ENCODE data around the gene PSG11.
"Not testable (repeated sequence)": the region's sequence is repeated elsewhere in the genome, so short reads cannot be mapped to it uniquely, and the experiment has no call there.

The PSG11 gene

GRCh38 chr19:43021629-43022028, 4.6 kb downstream of the PSG11 start:
- not testable (repeated sequence) for H3K4me1 Mint-ChIP-seq; H3K27ac Mint-ChIP-seq; DNase-seq; H3K27me3 Mint-ChIP-seq (ENCODE audit: low read depth, poor library complexity); H3K36me3 Mint-ChIP-seq (ENCODE audit: low read depth); H3K4me3 Mint-ChIP-seq
- H3K9me3 Mint-ChIP-seq = peaks cover 84% of the 10 kb centered on the region

GRCh38 chr19:43019588-43019987, 6.7 kb downstream of the PSG11 start:
- H3K9me3 Mint-ChIP-seq = peaks cover 86% of the 10 kb centered on the region
- not testable (repeated sequence) for DNase-seq, H3K4me3 Mint-ChIP-seq

GRCh38 chr19:43005841-43006240, 20.4 kb downstream of the PSG11 start:
- H3K4me3 Mint-ChIP-seq; H3K27ac Mint-ChIP-seq; DNase-seq; H3K27me3 Mint-ChIP-seq (ENCODE audit: low read depth, poor library complexity); H3K4me1 Mint-ChIP-seq; H3K36me3 Mint-ChIP-seq (ENCODE audit: low read depth): not testable (repeated sequence)
- H3K9me3 Mint-ChIP-seq = peaks cover 76% of the 10 kb centered on the region

More at GRCh38 chr19:43019588-43019987, 6.7 kb downstream of the PSG11 start:
- H3K27me3 Mint-ChIP-seq (ENCODE audit: low read depth, poor library complexity); H3K36me3 Mint-ChIP-seq (ENCODE audit: low read depth); H3K4me1 Mint-ChIP-seq; H3K27ac Mint-ChIP-seq: not testable (repeated sequence)

- not testable (repeated sequence) for H3K4me3 Mint-ChIP-seq; H3K27ac Mint-ChIP-seq; DNase-seq; H3K36me3 Mint-ChIP-seq (ENCODE audit: low read depth); H3K4me1 Mint-ChIP-seq; H3K27me3 Mint-ChIP-seq (ENCODE audit: low read depth, poor library complexity)
- peaks cover 75% of the 10 kb centered on the region for H3K9me3 Mint-ChIP-seq
Measured at GRCh38 chr19:43004846-43005245, 21.4 kb downstream of the PSG11 start.

- H3K27me3 Mint-ChIP-seq (ENCODE audit: low read depth, poor library complexity); H3K27ac Mint-ChIP-seq; H3K4me3 Mint-ChIP-seq; H3K36me3 Mint-ChIP-seq (ENCODE audit: low read depth); DNase-seq; H3K4me1 Mint-ChIP-seq: not testable (repeated sequence)
- H3K9me3 Mint-ChIP-seq = peaks cover 69% of the 10 kb centered on the region
Measured at GRCh38 chr19:43003634-43004033, 22.6 kb downstream of the PSG11 start.

- H3K27me3 Mint-ChIP-seq (ENCODE audit: low read depth, poor library complexity); H3K36me3 Mint-ChIP-seq (ENCODE audit: low read depth); DNase-seq; H3K4me1 Mint-ChIP-seq; H3K4me3 Mint-ChIP-seq; H3K27ac Mint-ChIP-seq: not testable (repeated sequence)
- H3K9me3 Mint-ChIP-seq = peaks cover 76% of the 10 kb centered on the region
Measured at GRCh38 chr19:43002948-43003347, 23.3 kb downstream of the PSG11 start.

- not testable (repeated sequence) for DNase-seq; H3K27ac Mint-ChIP-seq; H3K27me3 Mint-ChIP-seq (ENCODE audit: low read depth, poor library complexity); H3K4me1 Mint-ChIP-seq; H3K36me3 Mint-ChIP-seq (ENCODE audit: low read depth); H3K4me3 Mint-ChIP-seq
- peaks cover 84% of the 10 kb centered on the region for H3K9me3 Mint-ChIP-seq
Measured at GRCh38 chr19:42996161-42996560, 30.1 kb downstream of the PSG11 start.

GRCh38 chr19:42992029-42992604, 34.2 kb downstream of the PSG11 start:
- not testable (repeated sequence) for H3K36me3 Mint-ChIP-seq (ENCODE audit: low read depth)
- peaks cover 88% of the 10 kb centered on the region for H3K9me3 Mint-ChIP-seq

GRCh38 chr19:42989851-42990250, 36.4 kb downstream of the PSG11 start:
- no peak for TF ChIP-seq CTCF (IDR thresholded peaks at IDR 0.05)
- Mint-ChIP-seq H3K27me3 (ENCODE audit: low read depth, poor library complexity) (peaks cover 6% of the 10 kb centered on the region), H3K27ac (no peak overlapping the region), H3K36me3 (ENCODE audit: low read depth) (no peaks in the 10 kb centered on the region), H3K4me1 (no peaks in the 10 kb centered on the region), H3K9me3 (peaks cover 87% of the 10 kb centered on the region), H3K4me3 (no peak overlapping the region)
- no peak for DNase-seq

More at GRCh38 chr19:42992029-42992604, 34.2 kb downstream of the PSG11 start:
- H3K4me1 Mint-ChIP-seq; H3K4me3 Mint-ChIP-seq; H3K27ac Mint-ChIP-seq; DNase-seq; H3K27me3 Mint-ChIP-seq (ENCODE audit: low read depth, poor library complexity): not testable (repeated sequence)

- H3K27ac Mint-ChIP-seq; H3K4me1 Mint-ChIP-seq; H3K27me3 Mint-ChIP-seq (ENCODE audit: low read depth, poor library complexity); H3K4me3 Mint-ChIP-seq; H3K36me3 Mint-ChIP-seq (ENCODE audit: low read depth); DNase-seq: not testable (repeated sequence)
- peaks cover 84% of the 10 kb centered on the region for H3K9me3 Mint-ChIP-seq
Measured at GRCh38 chr19:42989186-42989585, 37.1 kb downstream of the PSG11 start.

GRCh38 chr19:42988206-42988605, 38.1 kb downstream of the PSG11 start:
- not testable (repeated sequence) for H3K36me3 Mint-ChIP-seq (ENCODE audit: low read depth); H3K4me3 Mint-ChIP-seq; H3K4me1 Mint-ChIP-seq; H3K27ac Mint-ChIP-seq; DNase-seq; H3K27me3 Mint-ChIP-seq (ENCODE audit: low read depth, poor library complexity)
- H3K9me3 Mint-ChIP-seq = peaks cover 74% of the 10 kb centered on the region

All from nephron progenitor cell (in vitro differentiated cells).